HG03378 (cell line): Measurements from ENCODE around the gene SLC37A1.

Experiments used
- ATAC-seq: cut with Tn5 transposase; IDR thresholded peaks from one replicate; pipeline ENCODE4 v1.9.1; 2021; ENCODE audit warnings: mild to moderate bottlenecking, moderate library complexity; ENCODE audit not compliant: unreplicated experiment

Gene SLC37A1

GRCh38 chr21:42503711-42504110, 9.9 kb upstream of the SLC37A1 start:
- ATAC-seq: no peak

GRCh38 chr21:42505090-42505726, 8.4 kb upstream of the SLC37A1 start:
- ATAC-seq: peak; percentile 85

DNA sequence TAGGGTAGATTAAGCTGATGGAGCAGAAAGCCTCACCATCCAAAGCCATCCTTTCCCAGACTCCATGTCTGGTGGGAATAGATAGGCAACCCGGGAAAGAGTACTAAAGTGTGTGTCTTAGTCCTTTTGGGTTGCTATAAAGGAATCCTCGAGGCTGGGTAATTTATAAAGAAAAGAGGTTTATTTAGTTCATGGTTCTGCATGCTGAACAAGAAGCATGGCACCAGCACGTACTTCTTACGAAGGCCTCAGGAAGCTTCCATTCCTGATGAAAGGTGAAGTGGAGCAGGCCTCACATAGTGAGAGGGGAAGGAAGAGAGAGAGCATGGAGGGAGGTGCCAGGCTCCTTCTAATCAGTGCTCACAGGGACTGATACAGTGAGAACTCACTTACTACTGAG, 6.2 kb upstream of the SLC37A1 start:
- no peak for ATAC-seq

- ATAC-seq: no peak
Observed at GRCh38 chr21:42508371-42508770, 5.3 kb upstream of the SLC37A1 start.

DNA sequence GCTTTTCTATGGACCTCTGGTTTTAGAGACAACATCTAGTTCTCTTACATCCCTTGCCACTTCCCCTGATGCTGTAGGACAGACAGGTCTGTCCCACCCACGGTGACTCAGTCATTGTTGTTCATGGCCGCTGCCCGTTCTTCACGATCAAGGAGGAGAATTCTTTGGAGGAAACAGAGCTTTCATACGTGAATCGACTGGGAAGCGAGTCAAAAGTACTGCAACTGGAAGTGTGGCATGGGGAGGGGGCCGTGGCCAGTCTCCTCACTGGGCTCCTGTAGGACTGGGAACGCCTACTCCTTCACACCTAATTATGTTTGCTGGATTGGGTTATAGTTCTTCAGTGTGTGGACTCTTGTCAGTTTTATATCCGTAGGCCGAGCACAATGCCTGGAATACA, 4.4 kb upstream of the SLC37A1 start:
- ATAC-seq: no peak

- no peak for ATAC-seq
Observed at GRCh38 chr21:42512346-42513034, 1.2 kb upstream of the SLC37A1 start.

DNA sequence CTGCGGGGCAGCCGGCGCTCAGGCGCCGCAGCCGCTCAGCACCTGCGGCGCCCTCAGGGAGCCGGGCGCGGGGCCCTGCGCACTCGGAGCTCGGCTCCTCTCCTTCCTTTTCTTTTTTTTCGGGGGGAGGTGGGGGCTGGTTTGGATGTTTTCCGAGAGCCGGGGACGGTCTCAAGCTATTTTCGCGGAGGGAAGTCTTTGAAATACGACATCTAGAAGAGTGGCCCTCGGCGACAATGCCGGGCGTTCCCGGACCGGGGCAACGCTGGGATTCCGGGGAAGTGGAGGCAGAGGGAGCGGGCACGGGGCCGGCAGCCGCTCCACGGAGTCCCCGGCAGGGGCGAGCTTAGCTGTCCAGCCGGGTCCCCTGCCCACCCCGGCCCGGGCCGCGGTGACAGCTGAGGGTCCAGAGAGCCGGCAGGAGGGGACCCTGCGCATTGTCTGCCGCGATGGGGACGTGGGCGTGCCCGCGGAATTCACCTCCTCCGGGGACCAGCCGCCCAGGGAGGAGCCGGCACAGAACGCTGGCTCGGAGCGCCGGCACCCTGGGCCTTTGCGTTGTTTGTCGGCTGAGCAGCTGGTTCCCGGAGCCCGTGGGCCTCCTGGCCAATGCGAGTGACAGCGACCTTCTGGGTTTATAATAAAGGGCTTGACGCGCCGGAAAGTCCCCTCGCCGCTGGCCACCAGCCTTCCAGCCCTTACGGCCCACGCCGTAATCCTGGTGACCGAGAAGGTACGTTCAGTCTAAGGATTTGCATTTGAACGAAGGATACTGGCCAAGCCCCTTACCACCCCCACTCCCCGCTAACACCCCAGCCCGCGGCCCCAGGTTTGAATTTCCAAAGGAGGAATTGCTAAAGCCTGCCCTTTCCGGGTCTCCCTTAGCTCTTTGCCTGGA, 582 bp downstream of the SLC37A1 start:
- no peak for ATAC-seq

- ATAC-seq: no peak
Observed at GRCh38 chr21:42514883-42515228, 1.2 kb downstream of the SLC37A1 start.

- no peak for ATAC-seq
Observed at GRCh38 chr21:42515708-42516502, 2.3 kb downstream of the SLC37A1 start.

GRCh38 chr21:42518215-42518614, 4.6 kb downstream of the SLC37A1 start:
- ATAC-seq: no peak

GRCh38 chr21:42518626-42519025, 5.0 kb downstream of the SLC37A1 start:
- no peak for ATAC-seq

- no peak for ATAC-seq
Observed at GRCh38 chr21:42520628-42521253, 7.1 kb downstream of the SLC37A1 start.

GRCh38 chr21:42521384-42521783, 7.7 kb downstream of the SLC37A1 start:
- no peak for ATAC-seq

DNA sequence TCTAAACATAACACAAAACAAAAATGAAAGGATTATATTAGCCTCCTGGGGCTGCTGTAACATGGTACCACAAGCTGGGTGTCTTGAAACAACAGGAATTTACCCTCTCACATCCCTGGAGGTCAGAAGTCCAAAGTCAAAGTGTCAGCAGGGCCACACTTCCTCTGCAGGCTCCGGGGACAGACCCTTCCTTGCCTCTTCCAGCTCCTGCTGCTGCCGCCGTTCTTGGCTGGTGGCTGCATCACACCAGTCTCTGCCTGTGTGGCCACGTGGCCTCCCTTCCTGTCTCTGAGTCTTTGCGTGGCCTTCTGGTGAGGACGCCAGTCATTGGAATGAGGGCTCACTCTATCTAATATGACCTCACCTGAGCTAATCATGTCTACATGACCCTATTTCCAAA, 8.2 kb downstream of the SLC37A1 start:
- ATAC-seq: no peak

DNA sequence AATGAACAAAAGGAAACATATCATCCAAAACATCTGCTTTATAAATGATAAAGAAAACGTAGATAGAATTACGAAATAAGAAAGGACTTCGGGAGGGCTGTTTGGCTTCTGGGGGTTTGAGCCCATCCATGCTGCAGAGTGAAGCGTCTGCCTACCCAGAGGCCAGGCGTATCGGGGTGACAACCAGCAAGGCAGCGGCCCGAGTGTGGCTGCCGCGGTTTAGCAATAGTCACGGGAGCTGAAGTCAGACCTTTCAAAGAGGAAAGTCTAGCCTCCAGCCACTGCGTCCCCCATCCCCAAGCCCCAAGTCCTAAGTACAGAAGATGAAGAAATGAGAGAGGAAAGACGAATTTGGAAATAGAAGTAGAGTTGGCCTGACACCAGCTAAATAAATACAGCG, 8.6 kb downstream of the SLC37A1 start:
- ATAC-seq: no peak

GRCh38 chr21:42522771-42523170, 9.1 kb downstream of the SLC37A1 start:
- no peak for ATAC-seq

DNA sequence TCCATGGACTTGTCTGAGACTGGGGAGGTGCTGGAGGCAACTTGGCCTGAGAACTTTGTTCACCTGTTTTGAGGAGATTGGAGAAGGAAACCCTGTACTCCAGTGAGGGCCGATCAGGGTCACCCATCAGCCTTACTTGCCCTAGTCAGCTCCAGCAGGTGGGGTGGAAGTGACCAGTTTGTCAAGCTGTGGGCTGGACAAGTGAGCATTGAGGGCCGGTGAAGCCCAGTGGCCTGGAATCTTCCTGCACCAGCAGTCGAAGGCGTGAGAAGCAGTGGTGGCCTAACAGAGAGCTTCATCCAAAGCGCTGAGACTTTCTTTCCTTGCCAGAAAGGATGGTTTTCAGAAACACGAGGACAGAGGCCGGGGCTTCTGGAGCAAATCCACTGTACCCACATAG, 9.6 kb downstream of the SLC37A1 start:
- ATAC-seq: no peak

DNA sequence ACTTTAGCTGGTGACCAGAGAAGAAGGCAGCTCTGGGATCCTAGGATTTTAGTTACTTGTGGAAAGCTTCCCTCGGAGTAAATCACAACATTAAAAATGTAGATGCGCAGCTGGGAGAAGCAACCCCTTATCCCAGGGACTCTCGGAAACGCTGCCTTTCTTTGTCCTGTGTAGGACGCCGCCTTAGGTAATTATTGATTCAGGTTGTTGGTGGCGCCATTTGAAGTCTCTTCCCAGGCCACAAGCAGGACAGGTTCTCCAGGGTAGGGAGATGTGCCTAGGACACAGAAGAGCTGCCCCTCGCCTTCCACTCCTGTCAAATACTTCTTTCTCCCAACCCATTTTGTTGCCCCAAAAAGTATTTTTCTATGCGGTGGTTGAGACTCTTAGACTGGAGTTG, 10.3 kb downstream of the SLC37A1 start:
- ATAC-seq: no peak

DNA sequence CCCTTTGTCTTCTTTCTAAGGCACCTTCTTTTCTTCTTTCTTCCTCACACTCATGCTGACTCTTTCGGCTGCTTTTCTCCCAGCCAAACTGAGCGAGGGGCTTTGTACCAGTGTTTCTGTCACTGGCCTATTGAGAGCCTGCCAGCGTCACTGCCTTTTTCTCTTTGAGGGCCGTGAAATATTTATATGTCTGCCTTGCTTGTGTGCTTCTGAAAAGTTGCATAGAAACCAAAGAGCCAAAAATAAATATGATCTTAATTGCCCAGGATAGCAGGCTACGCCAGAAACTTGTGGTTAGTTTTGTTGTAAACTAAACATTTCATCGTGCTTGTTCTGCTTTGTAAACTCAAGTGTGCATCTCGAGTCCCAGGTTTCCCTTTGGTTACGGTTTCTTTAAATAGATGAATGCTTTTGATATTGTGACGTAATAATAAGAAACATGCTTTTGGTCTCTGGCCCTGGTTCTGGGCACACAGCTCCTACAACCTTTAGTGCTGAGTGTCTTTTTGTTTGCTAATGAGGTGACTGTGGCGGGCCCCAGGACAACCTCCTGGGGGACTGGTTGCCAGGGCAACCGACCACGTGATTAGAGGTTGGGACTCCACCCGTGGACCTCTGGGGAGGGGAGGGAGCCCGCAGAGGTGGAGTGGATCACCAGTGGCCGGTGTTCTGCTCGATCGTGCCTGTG, 10.8 kb downstream of the SLC37A1 start:
- ATAC-seq: peak; percentile 76

DNA sequence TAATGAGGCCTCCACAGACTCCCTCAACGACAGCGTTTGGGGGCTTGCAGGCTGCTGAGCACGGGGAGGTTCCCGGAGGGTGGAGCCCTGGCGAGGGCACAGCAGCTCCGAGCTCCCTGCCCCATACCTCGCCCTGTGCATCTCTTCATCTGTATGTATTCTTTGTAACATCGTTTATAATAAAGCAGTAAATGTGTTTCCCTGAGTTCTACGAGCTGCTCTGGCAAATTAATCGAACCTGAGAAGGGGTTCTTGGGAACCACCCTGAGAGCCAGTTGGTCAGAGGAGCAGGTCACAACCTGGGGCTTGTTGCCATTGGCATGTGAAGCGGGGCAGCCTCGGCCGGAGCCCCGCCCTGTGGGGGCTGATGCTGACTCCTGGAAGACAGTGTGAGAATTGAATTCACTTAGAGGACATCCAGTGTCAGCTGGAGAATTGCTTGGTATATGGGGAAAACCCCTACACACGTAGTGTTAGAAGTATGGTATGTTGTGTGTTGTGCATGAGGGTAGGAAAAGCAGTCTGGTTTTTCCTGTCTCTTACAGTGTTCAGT, 11.5 kb downstream of the SLC37A1 start:
- peak; percentile 17 for ATAC-seq
